Uterus (tissue), 4 donors: Measurements from ENCODE around the gene TC2N. TPM values are rescaled to one million over a fixed set of nuclear protein-coding genes. Genes with fewer than 3 reads are reported as not detected.

ENCODE experiments used
- DNase-seq, 2 donors: peaks; one replicate each; pipeline ENCODE4 v3.0.0-alpha.2; 2019 to 2020
- H3K27ac ChIP-seq, 2 donors: fragments of 200-600 bp; sonication (generic); 1 replicate in 1 of 2; 2 replicates in 1 of 2; pipeline ENCODE4 v1.5.1; 2016 to 2018
- H3K27me3 ChIP-seq, 2 donors: fragments of 200-600 bp; sonication (generic); one replicate each; pipeline ENCODE4 v1.5.1; 2018 to 2019; ENCODE audit warnings: control low read depth in 1 of 2
- H3K36me3 ChIP-seq, 2 donors: fragments of 200-600 bp; sonication (generic); one replicate each; pipeline ENCODE4 v1.5.1; 2019; ENCODE audit warnings: control low read depth in 1 of 2
- H3K4me1 ChIP-seq, 2 donors: fragments of 200-600 bp; sonication (generic); one replicate each; pipeline ENCODE4 v1.5.1; 2018 to 2019; ENCODE audit warnings: control low read depth in 1 of 2
- H3K4me3 ChIP-seq, 2 donors: fragments of 200-600 bp; sonication (generic); 1 replicate in 1 of 2; 2 replicates in 1 of 2; pipeline ENCODE4 v1.5.1; 2018 to 2019; ENCODE audit warnings: mild to moderate bottlenecking in 1 of 2
- H3K9me3 ChIP-seq, 2 donors: fragments of 200-600 bp; sonication (generic); one replicate each; pipeline ENCODE4 v1.5.1; 2019; ENCODE audit warnings: control low read depth in 1 of 2
- CTCF ChIP-seq, 4 experiments: fragments of 200-600 bp in 2 of 4; fragments of 450-650 bp in 2 of 4; sonication (generic) in 2 of 4; IDR thresholded peaks; one replicate each; pipeline ENCODE4 v1.5.1; 2016 to 2019; ENCODE audit warnings: antibody characterized with exemption in 4 of 4, mild to moderate bottlenecking in 2 of 4, moderate library complexity in 1 of 4
- POLR2A ChIP-seq, 2 donors: fragments of 450-650 bp; IDR thresholded peaks; one replicate each; pipeline ENCODE4 v1.6.1; 2016; ENCODE audit warnings: antibody characterized with exemption in 2 of 2, mild to moderate bottlenecking in 1 of 2, moderate library complexity in 1 of 2
- intact Hi-C: fragments of 100-400 bp; cut with DNase I; formaldehyde crosslinking; loops from one replicate; pipeline ENCODE4 v1.15.1; 2023; ENCODE audit warnings: low total_unique reads
- total RNA-seq, 4 donors: library from RNA; depleted of rRNA in 3 of 4; stranded (reverse); fragments of >200 nt in 3 of 4; gene quantifications; one replicate each; pipeline versions ENCODE4 v1.1.0 to v1.2.4, GENCODE V29; 2014 to 2023
- donor health status: DM: yes; HTN: yes; CAD: no.

The TC2N gene
- total RNA-seq, 4 donors from 2014 or later, result 25.4 to 79.1 (median 36.5) TPM

- no peak for DNase-seq
- intact Hi-C loops, result no loop called here
- no peak overlapping the region for H3K4me3 ChIP-seq
Measured at GRCh38 chr14:91780452-91780851, 86.9 kb downstream of the TC2N start.

GRCh38 chr14:91778217-91778616, 89.1 kb downstream of the TC2N start:
- Histone ChIP-seq H3K27me3 (no peaks in the 10 kb centered on the region), H3K27ac (no peak overlapping the region), H3K4me1 (no peaks in the 10 kb centered on the region), H3K9me3 (no peaks in the 10 kb centered on the region), H3K36me3 (no peaks in the 10 kb centered on the region), H3K4me3 (no peak overlapping the region)
- no peak for DNase-seq
- intact Hi-C loops, result no loop called here
- TF ChIP-seq POLR2A (IDR thresholded peaks at IDR 0.05) (no peak), CTCF (IDR thresholded peaks at IDR 0.05) (no peak)

More at GRCh38 chr14:91780452-91780851, 86.9 kb downstream of the TC2N start:
- Histone ChIP-seq H3K27me3 (no peaks in the 10 kb centered on the region), H3K27ac (no peak overlapping the region), H3K36me3 (no peaks in the 10 kb centered on the region), H3K4me1 (no peaks in the 10 kb centered on the region), H3K9me3 (no peaks in the 10 kb centered on the region)
- TF ChIP-seq CTCF (IDR thresholded peaks at IDR 0.05) (no peak), POLR2A (IDR thresholded peaks at IDR 0.05) (no peak)

- Histone ChIP-seq H3K27me3 (no peaks in the 10 kb centered on the region), H3K4me3 (no peak overlapping the region), H3K27ac (no peak overlapping the region), H3K36me3 (no peaks in the 10 kb centered on the region), H3K4me1 (peaks cover 0 to 6% of the 10 kb centered on the region in 2 donors), H3K9me3 (no peaks in the 10 kb centered on the region)
- intact Hi-C loops, result no loop called here
- no peak for DNase-seq
- no peak for TF ChIP-seq CTCF (IDR thresholded peaks at IDR 0.05)
- no peak for TF ChIP-seq POLR2A (IDR thresholded peaks at IDR 0.05)
Measured at GRCh38 chr14:91774140-91775096, 92.9 kb downstream of the TC2N start.

GRCh38 chr14:91770185-91770584, 97.2 kb downstream of the TC2N start:
- H3K4me1 ChIP-seq, result peaks cover 0 to 6% of the 10 kb centered on the region in 2 donors
- no peak overlapping the region for H3K4me3 ChIP-seq
- TF ChIP-seq POLR2A (IDR thresholded peaks at IDR 0.05) (no peak), CTCF (IDR thresholded peaks at IDR 0.05) (no peak)
- H3K27ac ChIP-seq, result peak overlapping the region; percentile 2 to 37
- H3K27me3 ChIP-seq, result no peaks in the 10 kb centered on the region
- no peaks in the 10 kb centered on the region for H3K9me3 ChIP-seq
- DNase-seq, result no peak
- no peaks in the 10 kb centered on the region for H3K36me3 ChIP-seq
- intact Hi-C loops, result no loop called here

GRCh38 chr14:91755570-91756295, 111.6 kb downstream of the TC2N start:
- no peak overlapping the region for H3K27ac ChIP-seq
- H3K9me3 ChIP-seq, result no peaks in the 10 kb centered on the region
- H3K27me3 ChIP-seq, result no peaks in the 10 kb centered on the region
- intact Hi-C loops, result no loop called here
- DNase-seq, result no peak
- no peaks in the 10 kb centered on the region for H3K36me3 ChIP-seq
- H3K4me1 ChIP-seq, result no peaks in the 10 kb centered on the region
- no peak for TF ChIP-seq POLR2A (IDR thresholded peaks at IDR 0.05)
- TF ChIP-seq CTCF (IDR thresholded peaks at IDR 0.05), result no peak
- H3K4me3 ChIP-seq, result no peak overlapping the region
